NCI-H2196 treated with DMSO at 0.1 percent for 48 hours (cell line): ENCODE data around the gene TBC1D22A.

ENCODE experiments used
- DNase-seq: peaks from one replicate; lab custom pipeline; 2025; ENCODE audit not compliant: unreplicated experiment; lab: John Stamatoyannopoulos, UW

Gene TBC1D22A

GRCh38 chr22:47065756-47066615, 303.5 kb downstream of the TBC1D22A start:
- DNase-seq = no peak

- no peak for DNase-seq
These were observed 304.1 kb downstream of the TBC1D22A start for GRCh38 chr22:47066616-47066905.

GRCh38 chr22:47067321-47067890, 305.0 kb downstream of the TBC1D22A start:
- DNase-seq = no peak

- DNase-seq = no peak
These were observed 305.6 kb downstream of the TBC1D22A start for GRCh38 chr22:47067911-47068625.

GRCh38 chr22:47068626-47068996, 306.2 kb downstream of the TBC1D22A start:
- DNase-seq = no peak

GRCh38 chr22:47069270-47069669, 306.8 kb downstream of the TBC1D22A start:
- no peak for DNase-seq

- DNase-seq = no peak
These were observed 308.8 kb downstream of the TBC1D22A start for GRCh38 chr22:47071078-47071806.

GRCh38 chr22:47071807-47072641, 309.6 kb downstream of the TBC1D22A start:
- DNase-seq = no peak

GRCh38 chr22:47072642-47072967, 310.2 kb downstream of the TBC1D22A start:
- no peak for DNase-seq

- no peak for DNase-seq
These were observed 310.6 kb downstream of the TBC1D22A start for GRCh38 chr22:47073075-47073474.

GRCh38 chr22:47074105-47074504, 311.7 kb downstream of the TBC1D22A start:
- no peak for DNase-seq

- DNase-seq = no peak
These were observed 313.1 kb downstream of the TBC1D22A start for GRCh38 chr22:47075568-47075967.

- no peak for DNase-seq
These were observed 314.3 kb downstream of the TBC1D22A start for GRCh38 chr22:47076758-47077157.

GRCh38 chr22:47080100-47080499, 317.6 kb downstream of the TBC1D22A start:
- no peak for DNase-seq

GRCh38 chr22:47082505-47082904, 320.1 kb downstream of the TBC1D22A start:
- DNase-seq = no peak

GRCh38 chr22:47083379-47083986, 321.0 kb downstream of the TBC1D22A start:
- DNase-seq = no peak

GRCh38 chr22:47084226-47084625, 321.8 kb downstream of the TBC1D22A start:
- no peak for DNase-seq

- DNase-seq = no peak
These were observed 324.3 kb downstream of the TBC1D22A start for GRCh38 chr22:47086596-47087248.

GRCh38 chr22:47088480-47089158, 326.2 kb downstream of the TBC1D22A start:
- no peak for DNase-seq
